GM10266 (cell line): ENCODE results near the gene FNBP1.

Experiments used
- DNase-seq: peaks from one replicate; pipeline ENCODE4 v3.0.0; 2012; ENCODE audit errors: extremely low spot score
- TF ChIP-seq, protein P1 (sequence below): IDR thresholded peaks from 2 replicates; pipeline ENCODE4 v1.5.1; 2012; ENCODE audit warnings: mild to moderate bottlenecking, low read depth; ENCODE audit not compliant: control insufficient read depth, insufficient read depth; ENCODE audit errors: missing control alignments

The FNBP1 gene

DNA sequence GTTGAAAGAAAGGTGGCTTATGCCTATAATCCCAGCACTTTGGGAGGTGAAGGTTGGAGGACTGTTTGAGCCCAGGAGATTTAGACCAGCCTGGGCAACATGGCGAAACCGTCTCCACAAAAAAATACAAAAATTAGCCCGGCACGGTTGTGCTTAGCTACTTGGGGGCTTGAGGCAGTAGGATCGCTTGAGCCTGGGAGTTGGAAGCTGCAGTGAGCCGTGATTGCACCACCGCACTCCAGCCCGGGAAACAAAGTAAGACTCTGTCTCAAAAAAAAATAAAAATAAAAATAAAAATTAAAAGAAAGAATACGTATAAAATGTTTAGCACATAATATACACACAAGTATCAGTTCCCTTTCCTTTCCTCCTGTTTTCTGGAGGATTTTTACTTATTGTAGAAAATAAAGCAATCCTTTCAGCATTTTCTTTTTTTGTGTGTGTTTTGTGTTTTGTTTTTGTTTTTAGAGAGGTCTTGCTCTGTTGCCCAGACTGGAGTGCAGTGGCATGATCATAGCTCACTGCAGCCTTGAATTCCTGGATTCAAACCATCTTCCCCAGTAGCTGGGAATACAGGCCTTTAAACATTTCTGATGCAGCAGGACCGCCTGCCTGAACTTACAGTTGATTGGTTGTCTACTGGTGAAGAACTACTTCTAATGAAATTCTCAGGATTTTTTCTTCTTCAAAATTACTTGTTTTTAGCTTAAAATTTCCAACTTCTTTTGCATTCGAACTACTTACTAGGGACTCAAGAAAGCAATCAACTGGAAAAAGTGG is 6.6 kb upstream of the FNBP1 start:
- DNase-seq, result no peak
- TF ChIP-seq, protein P1, sequence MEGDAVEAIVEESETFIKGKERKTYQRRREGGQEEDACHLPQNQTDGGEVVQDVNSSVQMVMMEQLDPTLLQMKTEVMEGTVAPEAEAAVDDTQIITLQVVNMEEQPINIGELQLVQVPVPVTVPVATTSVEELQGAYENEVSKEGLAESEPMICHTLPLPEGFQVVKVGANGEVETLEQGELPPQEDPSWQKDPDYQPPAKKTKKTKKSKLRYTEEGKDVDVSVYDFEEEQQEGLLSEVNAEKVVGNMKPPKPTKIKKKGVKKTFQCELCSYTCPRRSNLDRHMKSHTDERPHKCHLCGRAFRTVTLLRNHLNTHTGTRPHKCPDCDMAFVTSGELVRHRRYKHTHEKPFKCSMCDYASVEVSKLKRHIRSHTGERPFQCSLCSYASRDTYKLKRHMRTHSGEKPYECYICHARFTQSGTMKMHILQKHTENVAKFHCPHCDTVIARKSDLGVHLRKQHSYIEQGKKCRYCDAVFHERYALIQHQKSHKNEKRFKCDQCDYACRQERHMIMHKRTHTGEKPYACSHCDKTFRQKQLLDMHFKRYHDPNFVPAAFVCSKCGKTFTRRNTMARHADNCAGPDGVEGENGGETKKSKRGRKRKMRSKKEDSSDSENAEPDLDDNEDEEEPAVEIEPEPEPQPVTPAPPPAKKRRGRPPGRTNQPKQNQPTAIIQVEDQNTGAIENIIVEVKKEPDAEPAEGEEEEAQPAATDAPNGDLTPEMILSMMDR, result no peak

DNA sequence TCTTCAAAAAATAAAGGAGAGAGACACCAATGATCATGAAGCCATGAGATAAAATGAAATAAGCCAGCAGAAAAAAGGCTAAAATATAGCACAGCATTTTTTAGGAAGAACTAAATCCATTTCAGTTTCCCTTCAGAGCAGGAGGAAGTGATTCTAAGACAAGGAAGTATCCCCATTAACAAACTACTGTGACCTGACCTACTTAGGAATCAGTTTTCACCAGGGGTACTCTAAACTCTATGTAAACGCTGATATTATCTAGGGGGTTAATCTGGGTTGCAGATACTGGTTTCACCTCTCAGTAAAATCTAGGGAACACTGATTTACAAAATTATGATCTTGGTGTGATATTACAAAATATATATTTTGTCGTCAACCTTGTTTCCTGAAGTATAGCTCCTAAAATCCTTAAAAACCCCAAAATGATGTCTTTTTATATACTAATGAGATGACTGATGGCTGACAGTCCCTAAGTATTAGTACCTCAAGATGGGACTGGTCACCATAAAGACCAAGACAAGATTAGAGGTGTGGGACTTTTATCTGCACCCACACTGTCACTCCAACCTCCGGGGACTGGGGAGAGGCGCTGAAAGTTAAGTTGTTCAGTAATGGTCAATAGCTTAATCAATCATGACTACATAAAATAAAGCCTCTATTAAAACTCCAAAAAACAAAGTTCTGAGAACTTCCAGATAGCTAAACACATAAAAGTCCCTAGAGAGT is 2.9 kb upstream of the FNBP1 start:
- no peak for DNase-seq
- TF ChIP-seq, protein P1, result no peak

DNA sequence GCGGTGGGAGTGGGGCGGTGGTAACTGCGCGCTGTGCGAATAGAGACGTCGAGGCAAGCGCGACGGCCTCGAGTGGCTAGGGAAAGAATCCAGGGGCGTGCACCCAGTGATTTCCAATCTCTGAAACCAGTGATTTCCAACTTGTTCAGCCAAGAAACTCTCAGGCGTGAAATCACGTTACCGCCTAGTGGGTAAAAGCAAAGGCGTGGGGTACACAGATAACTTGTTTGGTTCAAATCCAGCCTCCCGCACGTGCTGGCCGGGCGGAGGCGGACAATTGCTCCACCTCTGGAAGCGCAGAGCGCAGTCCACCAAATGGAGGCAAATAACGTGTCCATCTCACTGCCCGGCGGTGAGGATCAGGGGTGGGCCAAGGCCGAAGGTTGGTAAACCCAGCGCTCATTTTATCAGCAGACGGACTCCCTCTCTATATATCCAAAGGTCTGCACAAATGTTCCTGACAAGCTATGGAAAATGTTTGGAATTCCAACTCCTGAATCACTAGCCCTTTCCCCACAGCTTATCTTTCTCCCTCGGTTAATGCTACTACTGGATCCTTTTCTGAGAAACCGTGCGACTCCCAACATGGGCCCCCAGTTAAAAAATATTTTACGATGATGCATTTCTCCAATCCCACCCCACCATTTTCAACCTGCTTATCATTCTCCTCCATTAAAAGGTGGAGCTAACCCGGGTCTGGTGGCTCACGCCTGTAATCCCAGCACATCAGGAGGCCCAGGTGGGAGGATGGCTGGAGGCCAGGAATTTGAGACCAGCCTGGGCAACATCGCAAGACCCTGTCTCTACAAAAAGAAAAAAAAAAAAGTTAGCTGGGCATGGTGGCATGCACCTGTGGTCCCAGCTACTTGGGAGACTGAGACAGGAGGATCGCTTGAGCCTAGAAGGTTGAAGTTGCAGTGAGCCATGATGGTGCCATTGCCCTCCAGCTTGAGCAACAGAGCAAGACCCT is 950 bp upstream of the FNBP1 start:
- TF ChIP-seq, protein P1, result no peak
- no peak for DNase-seq

DNA sequence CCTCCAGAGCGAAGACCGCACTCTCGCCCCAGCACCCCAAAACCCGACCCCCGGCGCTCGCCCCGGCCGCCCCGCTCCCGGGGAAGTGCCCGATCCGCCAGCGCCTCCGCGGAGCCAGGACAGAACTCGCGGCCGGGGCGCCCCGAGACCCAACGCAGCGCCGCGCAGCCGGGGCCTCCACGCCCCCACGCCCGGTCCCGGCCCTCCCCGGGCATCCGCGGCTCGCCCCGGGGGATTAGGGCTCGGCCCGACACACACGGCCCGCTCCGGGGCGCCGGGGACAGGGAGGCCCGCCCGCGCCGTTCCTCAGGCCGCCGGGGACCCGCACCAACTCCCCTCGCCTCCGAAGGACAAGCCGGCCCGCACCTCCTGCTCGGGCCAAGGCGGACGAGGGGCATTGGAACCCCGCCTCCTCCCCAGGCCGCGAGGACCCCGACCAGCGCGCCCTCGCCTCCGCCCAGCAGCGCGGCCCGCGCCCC is 544 bp downstream of the FNBP1 start:
- TF ChIP-seq, protein P1, result no peak
- DNase-seq, result no peak

DNA sequence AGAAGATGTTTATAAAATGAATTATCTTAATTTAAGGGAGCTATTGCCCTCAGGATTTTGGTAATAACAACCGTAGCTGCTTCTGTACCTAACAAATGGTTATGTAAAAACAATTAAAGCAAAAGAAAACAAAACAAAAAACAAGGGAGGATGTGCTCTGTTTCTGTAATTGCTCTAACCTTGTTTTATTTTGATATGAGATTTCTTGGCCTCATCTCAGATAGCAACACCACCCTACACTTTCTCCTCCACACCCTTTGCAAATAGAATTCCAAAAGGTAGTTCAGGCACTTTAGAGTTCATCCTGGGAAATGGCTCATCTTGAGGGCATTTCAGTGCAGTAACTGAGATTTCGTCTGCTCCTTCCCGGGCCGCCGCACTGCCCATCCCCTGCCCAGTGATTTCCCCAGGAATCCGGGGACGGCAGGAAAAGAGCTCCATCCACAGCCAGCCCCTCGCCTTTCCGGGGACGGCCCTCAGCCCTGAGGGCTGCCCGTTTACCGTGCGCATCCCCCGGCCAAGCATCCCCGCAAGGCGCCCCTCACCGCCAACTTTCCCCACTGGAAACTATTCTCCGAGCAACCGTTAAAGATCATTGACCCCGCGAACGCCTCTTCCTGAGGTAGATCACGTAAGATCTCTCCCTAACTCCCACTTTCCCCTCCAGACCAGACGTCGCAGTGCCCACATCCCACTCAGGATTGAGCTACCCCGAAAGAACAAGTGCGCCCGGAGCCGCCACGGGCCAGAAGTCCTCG is 1.2 kb downstream of the FNBP1 start:
- TF ChIP-seq, protein P1, result no peak
- DNase-seq, result no peak

DNA sequence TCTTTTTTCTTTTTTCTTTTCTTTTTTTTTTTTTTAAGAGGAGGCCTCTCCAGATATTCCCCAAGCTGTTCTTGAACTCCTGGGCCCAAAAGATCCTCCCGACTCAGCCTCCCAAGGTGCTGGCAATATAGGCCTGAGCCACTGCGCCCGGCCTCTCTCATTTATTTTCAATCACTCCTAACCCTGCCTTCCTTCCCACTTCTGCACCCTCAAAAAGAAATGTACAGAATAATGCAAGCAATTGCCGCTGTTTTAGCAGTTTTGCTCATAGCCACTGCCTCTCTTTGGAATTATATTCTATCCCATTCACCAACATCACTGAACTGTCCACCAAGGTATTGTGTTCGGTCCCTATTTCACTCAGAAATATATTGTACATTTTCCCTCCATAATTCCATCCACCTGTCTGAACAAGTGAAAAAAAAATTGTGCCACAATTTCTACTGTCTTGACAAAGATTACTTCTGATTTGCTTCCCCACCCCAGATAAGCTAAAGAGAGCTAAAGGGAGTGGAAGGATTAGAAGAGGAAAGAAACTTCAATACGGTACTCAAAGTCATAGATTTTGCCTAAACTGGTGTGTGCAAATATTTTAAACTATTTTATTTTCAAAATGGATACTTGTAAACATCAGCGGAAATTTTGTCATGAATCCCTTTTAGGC is 1.9 kb downstream of the FNBP1 start:
- no peak for DNase-seq
- TF ChIP-seq, protein P1, result no peak
